HG03460 (cell line): ENCODE results near the gene HAS3.
"Not testable (repeated sequence)": the region's sequence is repeated elsewhere in the genome, so short reads cannot be mapped to it uniquely, and the experiment has no call there.

Experiments
- ATAC-seq: cut with Tn5 transposase; IDR thresholded peaks from one replicate; pipeline ENCODE4 v1.9.1; 2021; ENCODE audit not compliant: unreplicated experiment

HAS3 gene

DNA sequence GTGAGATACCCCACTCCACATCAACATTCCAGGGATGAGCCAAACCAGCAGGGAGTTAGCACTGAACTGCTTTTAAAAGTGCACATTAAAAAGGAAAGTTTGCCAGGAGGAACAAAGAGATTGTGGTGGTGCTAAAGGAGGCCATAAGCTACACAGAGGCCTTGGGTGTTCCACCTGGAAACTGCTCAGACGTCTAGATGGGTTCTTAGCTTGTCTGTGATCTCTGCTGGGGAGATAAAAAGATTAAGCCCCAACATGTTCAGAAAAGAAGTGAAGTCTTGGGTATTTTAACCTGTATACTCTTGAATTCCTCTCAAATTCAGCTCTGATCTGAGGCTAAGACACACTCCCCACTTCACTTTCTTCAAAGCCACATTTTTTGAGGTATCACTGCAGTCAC is 10.4 kb downstream of the HAS3 start:
- ATAC-seq: no peak

GRCh38 chr16:69116256-69116875 is 10.9 kb downstream of the HAS3 start:
- ATAC-seq: no peak

DNA sequence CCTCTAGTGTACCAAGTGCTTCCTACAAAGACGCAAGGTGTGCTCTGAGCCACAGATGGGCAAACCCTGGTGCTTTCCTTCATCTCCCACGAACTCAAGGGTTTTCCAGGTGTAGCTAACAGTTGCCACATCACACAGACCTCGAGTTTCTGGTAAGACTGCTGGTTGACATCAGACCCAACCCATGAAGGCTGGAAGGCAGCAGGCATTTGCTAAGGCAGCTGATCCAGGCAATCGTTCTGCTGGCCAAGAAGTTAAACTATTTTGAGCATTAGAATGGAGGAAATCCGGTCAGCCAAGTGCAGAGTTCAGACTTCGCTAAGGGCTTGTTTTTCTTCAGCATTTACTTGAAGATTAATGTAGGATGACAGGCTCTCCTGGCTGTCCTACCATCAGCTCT is 11.5 kb downstream of the HAS3 start:
- no peak for ATAC-seq

- no peak for ATAC-seq
Observed at GRCh38 chr16:69118468-69118867, 13.0 kb downstream of the HAS3 start.

GRCh38 chr16:69118994-69119393 is 13.5 kb downstream of the HAS3 start:
- no peak for ATAC-seq

- ATAC-seq: no peak
Observed at GRCh38 chr16:69119536-69119935, 14.1 kb downstream of the HAS3 start.

DNA sequence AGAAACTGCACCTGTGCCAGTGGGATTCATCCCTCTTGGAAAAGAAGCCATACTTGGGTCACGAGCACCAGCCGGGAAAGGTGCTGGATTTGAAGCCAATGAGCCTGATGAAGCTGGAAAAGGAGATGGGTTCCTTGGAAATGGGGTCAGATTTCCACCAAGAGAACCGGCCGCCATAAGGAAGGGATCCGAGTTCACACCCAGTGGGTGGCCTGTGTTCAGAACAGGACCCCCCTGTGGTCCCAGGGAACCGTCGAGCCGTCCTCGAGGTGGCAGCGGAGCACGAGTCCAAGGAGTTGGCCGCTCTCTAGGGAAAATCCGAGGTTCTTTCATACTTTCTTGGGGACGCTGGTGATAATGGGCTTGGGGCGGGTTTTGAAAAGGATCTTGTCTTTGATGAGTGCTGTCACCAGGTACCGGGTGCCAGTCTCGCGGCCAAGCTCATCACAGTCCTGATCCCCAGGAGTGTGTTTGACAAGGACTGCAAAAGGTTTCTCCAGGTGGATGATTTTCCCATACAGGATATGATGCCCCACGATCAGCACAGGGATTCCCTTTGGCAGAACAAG is 14.7 kb downstream of the HAS3 start:
- no peak for ATAC-seq

- ATAC-seq: no peak
Observed at GRCh38 chr16:69123910-69124309, 18.5 kb downstream of the HAS3 start.

- not testable (repeated sequence) for ATAC-seq
Observed at GRCh38 chr16:69124406-69124805, 19.0 kb downstream of the HAS3 start.

GRCh38 chr16:69124961-69125360 is 19.5 kb downstream of the HAS3 start:
- ATAC-seq: not testable (repeated sequence)

DNA sequence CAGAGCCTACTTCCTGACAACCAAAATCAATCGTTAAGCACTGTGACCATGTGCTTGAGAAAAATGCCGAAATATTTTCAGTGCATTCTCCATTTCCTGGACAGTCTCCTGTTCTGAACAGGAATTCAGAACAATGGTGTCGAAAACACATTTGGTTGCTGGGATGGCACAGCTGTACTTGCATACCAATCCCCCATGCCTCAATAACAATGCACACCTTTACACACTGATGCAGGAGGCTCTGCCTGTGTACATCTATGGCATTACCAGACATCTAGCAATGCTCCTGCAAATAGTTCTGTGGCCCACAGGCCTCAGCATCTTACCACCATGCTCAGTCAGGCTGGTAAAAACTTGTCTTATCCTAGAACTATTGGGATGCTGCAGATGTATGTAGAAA is 20.8 kb downstream of the HAS3 start:
- no peak for ATAC-seq

GRCh38 chr16:69126801-69127200 is 21.3 kb downstream of the HAS3 start:
- ATAC-seq: not testable (repeated sequence)

- ATAC-seq: no peak
Observed at GRCh38 chr16:69127966-69128510, 22.6 kb downstream of the HAS3 start.

DNA sequence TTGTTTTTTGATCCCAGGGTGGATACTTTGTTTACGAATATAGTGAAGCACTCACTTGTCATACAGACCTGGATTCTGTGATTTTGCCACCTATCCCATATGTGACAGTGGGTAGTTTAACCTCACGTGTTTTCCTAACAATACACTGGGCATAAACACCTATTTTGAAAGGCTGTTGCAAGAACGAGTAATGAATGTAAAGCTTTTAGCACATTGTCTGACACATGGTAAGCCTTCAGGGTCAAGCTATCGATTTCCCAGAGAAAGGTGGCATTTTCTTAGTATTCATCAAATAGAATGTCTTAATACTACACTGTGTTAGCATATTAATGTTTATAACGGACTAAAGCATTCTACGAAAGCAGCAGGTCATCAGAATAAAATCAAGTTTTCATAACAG is 25.0 kb downstream of the HAS3 start:
- ATAC-seq: no peak

- ATAC-seq: no peak
Observed at GRCh38 chr16:69131167-69131838, 25.9 kb downstream of the HAS3 start.

- peak; percentile 42 for ATAC-seq
Observed at GRCh38 chr16:69131839-69132423, 26.5 kb downstream of the HAS3 start.

DNA sequence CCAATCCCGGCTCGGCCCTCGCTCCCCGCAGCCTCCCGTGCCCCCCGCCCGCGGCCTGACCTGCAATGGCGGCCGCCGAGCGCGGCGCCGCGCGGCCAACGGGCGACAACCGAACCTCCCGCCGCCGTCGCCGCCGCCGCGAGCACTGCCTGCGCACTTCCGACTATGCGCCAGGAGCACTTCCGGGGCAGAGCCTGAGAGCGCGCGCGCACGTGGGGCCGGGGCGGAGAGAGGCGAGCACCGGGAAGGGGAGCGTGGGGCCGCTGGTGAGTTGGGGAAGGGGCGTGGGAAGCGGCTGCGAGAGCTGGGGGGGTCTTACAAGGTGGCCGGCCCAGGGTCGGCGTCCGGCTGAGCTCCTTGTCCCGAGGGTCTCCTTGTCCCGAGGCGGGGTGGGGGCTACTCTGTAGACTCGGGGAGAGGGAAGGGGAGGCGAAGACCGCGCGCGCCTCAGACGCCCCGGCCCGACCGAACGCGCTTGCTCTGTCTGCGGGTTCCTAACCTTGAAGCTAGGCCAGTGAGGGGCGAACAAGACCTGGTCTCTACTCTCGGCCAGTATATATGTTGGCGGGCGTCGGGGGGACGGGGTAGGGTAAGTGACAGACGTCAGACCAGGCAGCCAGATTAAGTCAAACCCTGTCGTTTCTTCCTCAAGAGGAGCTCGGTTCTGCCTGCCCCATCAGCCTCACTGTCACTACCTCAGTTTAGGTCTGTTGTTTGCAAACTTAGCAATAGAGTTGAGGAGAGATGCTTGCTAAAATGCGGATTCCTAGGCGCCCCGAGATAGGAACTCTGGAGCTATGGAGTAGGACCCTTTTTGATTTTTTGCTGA is 27.2 kb downstream of the HAS3 start, which contains the start of the genes CHTF8 and UTP4:
Gene CHTF8 (minus strand): TSS at position 165 of the 829 bp plus-strand sequence. CDS start 11,130 bp downstream, outside the sequence.
Gene UTP4 (plus strand): TSS at position 226 of the 829 bp plus-strand sequence. CDS start 811 bp downstream, outside the sequence.
- peak; percentile 79 for ATAC-seq

- ATAC-seq: no peak
Observed at GRCh38 chr16:69133373-69133954, 28.0 kb downstream of the HAS3 start.

DNA sequence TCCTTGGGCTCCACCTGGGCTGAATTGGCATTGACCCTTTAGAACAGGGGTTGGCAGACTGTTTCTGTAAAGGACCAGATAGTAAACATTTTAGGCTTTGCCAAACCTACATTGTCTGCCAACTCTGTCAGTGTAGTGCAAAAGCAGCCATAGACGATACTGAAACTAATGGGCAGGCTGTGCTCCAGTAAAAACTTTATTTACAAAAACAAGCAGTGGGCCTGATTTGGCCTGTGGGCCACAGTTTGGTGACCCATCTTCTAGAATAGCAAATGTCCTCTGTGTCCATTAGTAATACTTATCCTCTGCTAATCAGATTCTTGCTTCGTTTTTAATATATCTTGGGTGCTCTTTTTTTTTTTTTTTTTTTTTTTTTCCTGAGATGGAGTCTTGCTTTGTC is 33.2 kb downstream of the HAS3 start:
- ATAC-seq: no peak

DNA sequence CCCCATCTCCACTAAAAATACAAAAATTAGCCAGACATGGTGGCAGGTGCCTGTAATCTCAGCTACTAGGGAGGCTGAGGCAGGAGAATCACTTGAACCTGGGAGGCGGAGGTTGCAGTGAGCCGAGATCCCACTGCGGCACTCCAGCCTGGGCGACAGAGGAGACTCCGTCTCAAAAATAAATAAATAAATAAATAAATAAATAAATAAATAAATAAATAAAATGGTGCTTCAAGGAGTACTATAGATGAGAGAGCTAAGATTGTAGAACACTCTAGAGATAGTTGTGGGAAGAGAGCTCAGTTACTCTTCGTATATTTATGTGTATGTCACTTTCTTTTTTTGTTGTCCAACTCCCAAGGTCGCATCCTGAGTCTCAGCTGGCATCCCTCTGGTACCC is 34.0 kb downstream of the HAS3 start:
- not testable (repeated sequence) for ATAC-seq
